HUES64 (cell line): ENCODE results near the gene RAB8A.

ENCODE experiments used
- H3K27ac ChIP-seq: 2 replicates; pipeline ENCODE4 v1.7.0; 2013; ENCODE audit warnings: low read depth, low read length, inconsistent platforms
- H3K27me3 ChIP-seq: 2 replicates; pipeline ENCODE4 v1.6.1; 2013; ENCODE audit warnings: mild to moderate bottlenecking, low read length; ENCODE audit not compliant: insufficient read depth
- H3K36me3 ChIP-seq: 2 replicates; pipeline ENCODE4 v1.6.1; 2013; ENCODE audit warnings: mild to moderate bottlenecking, low read length; ENCODE audit not compliant: insufficient read depth
- H3K4me1 ChIP-seq: 2 replicates; pipeline ENCODE4 v1.6.1; 2013; ENCODE audit warnings: mild to moderate bottlenecking, low read length, moderate library complexity; ENCODE audit not compliant: insufficient read depth
- H3K4me3 ChIP-seq: 2 replicates; pipeline ENCODE4 v1.5.1; 2013; ENCODE audit warnings: mild to moderate bottlenecking, low read length, moderate library complexity
- H3K9ac ChIP-seq: 2 replicates; pipeline ENCODE4 v1.6.1; 2013; ENCODE audit warnings: mild to moderate bottlenecking, low read depth, low read length
- H3K9me3 ChIP-seq: 2 replicates; pipeline ENCODE4 v1.6.1; 2013; ENCODE audit warnings: low read depth, low read length; ENCODE audit not compliant: insufficient read depth
- WGBS: fragments of 150-250, 120-280 bp; methylation state at CpG from one replicate; pipeline ENCODE4 v1.1.7; 2013; ENCODE audit warnings: missing lambda C conversion rate; 5-methylcytosine and 5-hydroxymethylcytosine counted together

Gene RAB8A

DNA sequence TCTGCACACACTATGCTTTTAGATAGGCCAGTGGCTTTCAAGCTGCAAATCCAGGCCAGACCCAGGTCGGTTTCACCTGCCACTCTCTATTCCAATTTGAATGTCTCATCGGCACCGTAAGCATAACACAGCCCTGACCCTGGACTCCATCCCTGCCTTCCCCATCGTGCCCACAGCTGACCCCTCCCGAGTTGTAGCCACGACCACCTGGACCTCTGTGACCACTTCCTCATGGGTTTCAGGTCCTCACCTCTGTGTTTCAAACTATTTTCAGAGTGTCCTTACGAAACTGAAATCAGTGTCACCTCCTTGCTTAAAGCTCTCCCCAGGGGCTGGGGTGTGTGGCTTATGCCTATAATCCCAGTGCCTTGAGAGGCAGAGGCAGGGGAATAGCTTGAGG, 22.8 kb downstream of the RAB8A start:
- no peak overlapping the region for H3K9ac ChIP-seq
- H3K4me1 ChIP-seq, result peaks cover 4% of the 10 kb centered on the region; the same call in 1 of the 2 replicates
- H3K36me3 ChIP-seq, result peaks cover 42% of the 10 kb centered on the region

DNA sequence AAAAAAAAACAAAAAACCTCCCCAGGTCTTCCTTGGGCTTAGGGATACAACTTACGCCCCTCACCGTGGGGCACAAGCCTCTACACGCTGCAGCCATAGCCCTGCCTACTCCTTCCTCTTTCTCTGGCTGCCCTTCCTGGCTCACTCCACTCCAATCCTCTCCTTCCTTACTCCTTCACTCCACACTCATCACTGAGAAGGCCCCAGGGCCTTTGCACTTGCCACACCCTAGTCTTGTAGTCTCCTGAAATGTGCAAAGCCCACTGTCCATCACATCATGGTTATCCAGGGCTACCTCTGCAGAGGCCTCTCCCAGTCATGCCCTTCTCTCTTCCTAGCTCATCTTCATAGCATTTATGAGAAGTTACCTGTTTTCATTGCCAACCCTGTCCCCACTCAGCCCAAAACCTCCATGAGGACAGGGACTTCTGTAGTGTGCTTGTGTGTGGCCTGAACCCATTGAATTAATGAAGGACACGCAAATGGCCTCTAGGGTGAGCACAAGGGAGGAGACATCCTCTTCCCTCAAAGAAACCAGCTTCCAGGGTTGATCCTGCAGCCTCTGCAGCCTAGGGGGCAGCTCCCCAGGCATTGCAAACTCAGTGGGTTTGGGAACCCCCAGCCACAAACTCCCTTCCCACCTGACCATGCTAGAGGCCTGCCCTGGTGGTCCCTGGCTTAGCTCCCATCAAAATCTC, 23.9 kb downstream of the RAB8A start:
- H3K9me3 ChIP-seq, result no peaks in the 10 kb centered on the region
- H3K4me1 ChIP-seq, result peaks cover 4% of the 10 kb centered on the region; the same call in 1 of the 2 replicates

More for the DNA sequence above, 22.8 kb downstream of the RAB8A start:
- no peak overlapping the region for H3K4me3 ChIP-seq
- no peaks in the 10 kb centered on the region for H3K27me3 ChIP-seq
- H3K27ac ChIP-seq, result no peak overlapping the region
- H3K9me3 ChIP-seq, result no peaks in the 10 kb centered on the region
- 96% methylated on average over 7 of the region's 7 CpGs for WGBS

DNA sequence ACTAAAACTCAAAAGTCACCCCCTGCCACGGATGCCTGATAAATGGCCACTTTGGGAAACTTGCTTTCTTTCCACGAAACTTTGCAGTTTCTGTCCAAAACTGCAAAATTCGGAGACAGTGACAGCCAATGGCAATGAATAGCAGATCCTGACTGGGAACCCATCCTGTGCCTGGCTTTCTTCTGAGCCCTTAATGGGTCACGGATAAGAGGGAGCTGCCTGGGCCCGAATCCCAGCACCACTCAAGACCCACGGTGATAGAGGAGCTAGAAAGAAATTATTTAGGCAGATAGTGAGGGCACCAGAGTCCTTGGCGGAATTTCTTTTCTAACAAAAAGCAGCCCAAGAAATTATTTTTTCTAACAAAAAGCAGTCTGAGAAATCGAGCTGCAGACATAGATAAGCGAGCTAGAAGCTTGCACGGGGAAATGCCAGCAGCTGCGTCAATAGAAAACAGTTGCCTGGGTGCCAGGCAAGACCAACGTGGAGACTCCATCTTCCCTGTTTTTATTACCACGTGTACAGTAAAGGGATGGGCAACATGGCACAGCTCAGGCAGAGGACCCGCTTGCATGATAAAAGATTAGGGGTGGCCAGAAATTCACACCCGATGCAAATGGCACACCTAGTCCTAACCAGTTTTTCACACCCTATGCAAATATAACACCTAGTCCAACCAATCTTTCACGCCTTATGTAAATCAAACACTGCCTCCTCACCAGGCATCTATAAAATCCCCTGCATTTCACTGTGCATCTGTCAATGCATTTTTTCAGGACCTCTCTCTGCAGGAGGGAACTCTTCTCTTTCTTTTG, 24.7 kb downstream of the RAB8A start:
- Histone ChIP-seq H3K27ac (no peak overlapping the region), H3K36me3 (peaks cover 32% of the 10 kb centered on the region), H3K4me1 (peaks cover 4% of the 10 kb centered on the region; the same call in 1 of the 2 replicates), H3K9ac (no peak overlapping the region), H3K9me3 (no peaks in the 10 kb centered on the region), H3K4me3 (no peak overlapping the region), H3K27me3 (no peaks in the 10 kb centered on the region)
- 66% methylated on average over 16 of the region's 16 CpGs for WGBS

More for the DNA sequence above, 23.9 kb downstream of the RAB8A start:
- Histone ChIP-seq H3K27me3 (no peaks in the 10 kb centered on the region), H3K4me3 (no peak overlapping the region), H3K27ac (no peak overlapping the region), H3K36me3 (peaks cover 32% of the 10 kb centered on the region), H3K9ac (no peak overlapping the region)
- 62% methylated on average over 4 of the region's 4 CpGs for WGBS

DNA sequence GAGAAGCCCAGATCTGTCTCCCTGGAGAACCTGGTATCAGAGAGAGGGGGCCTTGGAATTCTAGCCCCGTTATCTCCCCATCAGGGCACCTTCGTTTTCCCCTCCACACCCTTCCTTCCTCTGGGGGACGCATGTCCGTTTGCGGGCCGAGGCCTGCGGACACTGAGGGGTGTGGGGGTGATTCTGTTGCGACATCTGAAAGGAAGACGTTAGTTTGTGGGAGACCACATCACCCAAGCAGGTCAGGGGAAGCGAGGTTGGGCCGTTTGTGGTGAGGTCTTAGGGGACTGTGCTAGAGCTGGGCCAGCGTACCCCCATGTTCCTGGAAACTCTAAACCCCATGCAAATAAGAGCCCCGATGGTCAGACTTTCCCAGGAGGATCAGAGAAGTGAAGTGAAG, 28.1 kb downstream of the RAB8A start:
- WGBS, result 87% methylated on average over 11 of the region's 13 CpGs

DNA sequence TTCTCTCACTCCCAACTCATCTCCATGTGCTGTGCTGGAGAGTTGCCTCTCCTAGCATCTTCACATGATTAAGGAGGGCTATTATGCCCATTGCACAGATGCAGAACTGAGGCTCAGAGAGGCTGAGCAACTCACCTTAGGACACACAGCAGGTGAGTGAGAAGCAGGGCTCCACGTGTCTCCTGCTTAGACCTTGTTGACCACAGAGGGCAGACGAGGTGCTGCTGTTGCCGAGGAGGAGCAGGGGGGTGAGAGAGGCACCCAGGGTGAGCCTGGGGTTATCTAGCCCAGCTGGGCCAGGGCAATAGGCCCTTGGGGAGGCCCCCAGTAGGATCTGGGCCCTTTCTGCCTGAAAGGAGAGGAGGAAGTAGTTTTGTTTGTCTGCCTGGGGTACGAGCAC, 29.4 kb downstream of the RAB8A start:
- no peaks in the 10 kb centered on the region for H3K36me3 ChIP-seq
- H3K27ac ChIP-seq, result no peak overlapping the region
- no peaks in the 10 kb centered on the region for H3K9me3 ChIP-seq
- peaks cover 4% of the 10 kb centered on the region; the same call in 1 of the 2 replicates for H3K4me1 ChIP-seq
- no peak overlapping the region for H3K4me3 ChIP-seq
- H3K9ac ChIP-seq, result no peak overlapping the region
- H3K27me3 ChIP-seq, result no peaks in the 10 kb centered on the region
- WGBS, result 80% methylated on average over 4 of the region's 4 CpGs

More for the DNA sequence above, 28.1 kb downstream of the RAB8A start:
- H3K36me3 ChIP-seq, result no peaks in the 10 kb centered on the region
- peaks cover 4% of the 10 kb centered on the region; the same call in 1 of the 2 replicates for H3K4me1 ChIP-seq
- no peaks in the 10 kb centered on the region for H3K27me3 ChIP-seq
- no peak overlapping the region for H3K4me3 ChIP-seq
- no peak overlapping the region for H3K27ac ChIP-seq
- no peak overlapping the region for H3K9ac ChIP-seq
- no peaks in the 10 kb centered on the region for H3K9me3 ChIP-seq

DNA sequence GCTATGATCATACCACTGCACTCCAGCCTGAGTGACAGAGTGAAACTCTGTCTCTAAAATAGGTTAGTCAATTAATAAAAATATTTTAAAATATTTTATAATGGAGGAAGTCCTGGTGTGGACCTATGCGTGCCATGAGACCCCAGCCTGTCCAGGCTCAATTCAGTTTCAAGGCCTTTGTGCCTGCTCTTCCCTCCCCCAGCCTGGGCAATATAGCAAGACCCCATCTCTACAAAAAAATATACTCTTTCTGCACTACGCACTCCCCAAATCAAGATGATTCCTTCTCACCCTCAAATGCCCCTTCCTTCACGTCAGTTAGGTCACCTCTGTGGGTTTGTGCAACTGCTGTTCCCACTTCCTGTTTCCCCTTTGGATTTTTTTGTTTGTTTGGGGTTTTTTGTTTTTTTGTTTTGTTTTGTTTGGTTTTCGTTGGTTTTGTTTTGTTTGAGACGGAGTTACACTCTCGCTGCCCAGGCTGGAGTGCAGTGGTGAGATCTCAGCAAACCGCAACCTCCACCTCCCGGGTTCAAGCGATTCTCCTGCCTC, 30.4 kb downstream of the RAB8A start:
- H3K27me3 ChIP-seq, result no peaks in the 10 kb centered on the region
- no peaks in the 10 kb centered on the region for H3K4me1 ChIP-seq
- H3K9me3 ChIP-seq, result no peaks in the 10 kb centered on the region
- H3K36me3 ChIP-seq, result no peaks in the 10 kb centered on the region
- no peak overlapping the region for H3K9ac ChIP-seq
- no peak overlapping the region for H3K4me3 ChIP-seq
- 92% methylated on average over 9 of the region's 9 CpGs for WGBS
- H3K27ac ChIP-seq, result no peak overlapping the region

DNA sequence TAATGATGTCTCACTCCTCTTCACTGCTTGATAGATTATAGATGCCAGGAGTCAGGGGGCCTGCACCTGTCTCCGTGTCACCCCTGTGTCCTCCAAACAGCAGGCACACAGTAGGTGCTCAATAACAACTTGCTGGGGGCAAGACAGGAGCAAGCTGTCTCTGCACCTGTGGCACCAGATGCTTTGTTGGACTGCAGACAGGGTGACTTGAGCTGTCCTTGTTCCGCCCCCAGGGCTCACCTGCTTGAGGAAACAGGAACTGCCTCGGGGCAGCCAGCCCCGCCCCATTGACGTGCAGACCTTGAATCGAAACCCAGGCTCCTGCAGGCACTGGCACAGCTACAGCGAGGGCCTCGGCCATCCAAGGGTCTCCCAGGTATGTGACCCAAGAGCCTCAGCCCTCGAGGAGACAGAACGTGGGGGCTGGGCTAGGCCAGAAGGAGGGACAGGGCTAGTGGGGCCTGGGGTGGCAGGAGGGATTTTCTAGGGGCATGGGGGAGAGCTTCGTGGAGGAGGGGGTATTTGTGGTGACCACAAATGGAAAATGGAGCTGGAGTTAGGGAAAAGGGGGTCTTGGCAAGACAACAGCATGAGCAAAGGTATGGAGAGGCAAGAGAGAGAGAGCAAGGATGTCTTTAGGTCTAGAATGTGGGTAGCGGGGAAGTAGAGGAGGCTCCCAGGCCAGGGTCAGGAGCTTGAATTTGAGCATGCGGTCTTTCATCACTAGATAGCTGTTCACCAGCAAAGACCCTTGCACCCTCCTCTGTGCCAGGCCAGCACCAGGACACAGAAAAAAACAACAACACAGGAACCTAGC, 31.9 kb downstream of the RAB8A start, which contains the start of gene HSH2D:
Gene HSH2D (plus strand): TSS at position 287 of the 817 bp plus-strand sequence. CDS start 5,066 bp downstream, outside the sequence.
- Histone ChIP-seq H3K4me3 (no peak within 1 kb of the TSS), H3K27ac (no peak within 1 kb of the TSS), H3K9ac (no peak within 1 kb of the TSS), H3K9me3 (no peaks in the 10 kb centered on the region), H3K4me1 (no peaks in the 10 kb centered on the region), H3K27me3 (no peaks in the 10 kb centered on the region), H3K36me3 (no peaks in the 10 kb centered on the region)
- WGBS, result 65% methylated on average over 13 of the region's 13 CpGs

DNA sequence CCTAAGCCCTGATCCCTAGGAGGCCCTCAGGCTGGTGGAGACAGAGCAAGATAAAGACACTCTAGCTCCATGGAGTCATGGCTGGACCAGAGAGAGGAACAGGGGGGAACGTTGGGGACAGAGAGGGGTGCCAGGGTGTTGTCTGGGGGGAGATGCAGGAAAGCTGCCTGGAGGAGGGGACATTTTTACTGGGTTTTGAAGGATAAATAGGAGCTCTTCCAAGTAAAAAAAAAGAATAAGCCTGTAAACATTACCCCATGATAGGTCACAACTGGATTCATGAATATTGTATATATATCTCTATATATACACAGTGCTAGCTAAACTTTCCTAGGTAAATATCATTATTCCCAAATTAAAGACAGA, 32.5 kb downstream of the RAB8A start:
- Histone ChIP-seq H3K4me1 (no peaks in the 10 kb centered on the region), H3K27me3 (no peaks in the 10 kb centered on the region), H3K4me3 (no peak overlapping the region), H3K36me3 (no peaks in the 10 kb centered on the region), H3K9me3 (no peaks in the 10 kb centered on the region), H3K27ac (no peak overlapping the region), H3K9ac (no peak overlapping the region)
- WGBS, result 85% methylated on average over 1 of the region's 1 CpG

DNA sequence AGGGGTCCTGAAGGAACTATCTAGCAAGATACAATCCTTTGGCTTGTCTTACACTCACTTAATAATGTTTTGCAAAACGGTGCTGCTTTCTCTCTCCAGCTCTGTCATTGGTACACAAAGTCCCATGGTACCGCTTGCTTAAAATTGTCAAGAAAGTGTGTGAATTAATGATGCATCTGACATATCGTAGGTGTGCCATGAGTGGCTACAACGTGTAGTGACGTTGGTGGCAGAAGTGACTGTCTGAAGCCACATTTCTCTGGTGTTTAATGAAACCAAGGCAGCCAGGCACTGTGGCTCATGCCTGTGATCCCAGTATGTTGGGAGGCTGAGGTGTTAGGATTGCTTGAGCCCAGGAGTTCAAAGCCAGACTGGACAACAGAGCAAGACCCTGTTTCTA, 34.4 kb downstream of the RAB8A start:
- no peak overlapping the region for H3K9ac ChIP-seq
- no peak overlapping the region for H3K4me3 ChIP-seq
- no peak overlapping the region for H3K27ac ChIP-seq

DNA sequence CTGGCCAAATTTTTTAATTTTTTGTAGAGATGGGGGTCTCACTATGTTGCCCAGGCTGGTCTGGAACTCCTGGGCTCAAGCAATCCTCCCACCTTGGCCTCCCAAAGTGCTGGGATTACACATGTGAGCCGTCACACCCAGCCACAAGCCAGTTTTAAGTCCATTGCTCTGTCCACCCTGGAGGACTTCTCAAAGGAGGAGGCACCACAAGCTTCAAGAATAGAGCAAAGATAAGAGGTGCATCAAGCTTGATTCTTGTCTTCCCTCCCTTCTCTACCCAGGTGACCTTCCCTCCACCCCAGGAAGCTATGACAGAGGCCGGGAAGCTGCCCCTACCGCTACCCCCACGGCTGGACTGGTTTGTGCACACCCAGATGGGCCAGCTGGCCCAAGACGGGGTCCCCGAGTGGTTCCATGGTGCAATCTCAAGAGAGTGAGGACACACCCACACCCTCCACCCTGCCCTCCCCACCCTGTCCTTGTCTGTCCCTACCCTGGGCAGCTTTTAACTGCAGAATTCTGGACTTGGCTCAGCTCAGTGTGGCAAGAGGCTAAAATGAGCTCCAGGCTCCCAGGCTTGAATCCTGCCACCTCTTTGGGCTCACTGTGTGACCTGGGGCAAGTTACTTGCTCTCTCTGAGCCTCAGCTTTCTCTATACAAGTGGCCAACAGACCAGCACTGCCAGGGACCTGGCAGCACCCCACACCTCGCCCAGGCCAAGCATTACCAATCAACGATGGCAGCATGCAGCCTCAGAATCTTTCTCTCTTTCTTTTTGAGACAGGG, 36.9 kb downstream of the RAB8A start:
- Histone ChIP-seq H3K4me3 (no peak overlapping the region), H3K27me3 (no peaks in the 10 kb centered on the region), H3K36me3 (no peaks in the 10 kb centered on the region), H3K9ac (no peak overlapping the region), H3K9me3 (no peaks in the 10 kb centered on the region), H3K27ac (no peak overlapping the region), H3K4me1 (no peaks in the 10 kb centered on the region)
- WGBS, result 88% methylated on average over 8 of the region's 8 CpGs

More for the DNA sequence above, 34.4 kb downstream of the RAB8A start:
- H3K4me1 ChIP-seq, result no peaks in the 10 kb centered on the region
- WGBS, result 87% methylated on average over 5 of the region's 5 CpGs
- H3K27me3 ChIP-seq, result no peaks in the 10 kb centered on the region
- no peaks in the 10 kb centered on the region for H3K36me3 ChIP-seq
- H3K9me3 ChIP-seq, result no peaks in the 10 kb centered on the region
